OCI-LY3 (cell line): ENCODE results near the gene TBL3.

Experiments used
- H2AFZ ChIP-seq: fragments of 200-600, 300-600 bp; shearing (Covaris generic); 2 replicates; pipeline ENCODE4 v1.6.0; 2014; ENCODE audit warnings: antibody characterized with exemption, low read depth, low read length
- H3K27ac ChIP-seq: fragments of 200-600, 300-600 bp; sonication (generic); 2 replicates; pipeline ENCODE4 v1.5.1; 2014; ENCODE audit warnings: mild to moderate bottlenecking, low read length, moderate library complexity, mixed read lengths
- H3K27me3 ChIP-seq: fragments of 200-600, 300-600 bp; sonication (generic); 2 replicates; pipeline ENCODE4 v1.6.1; 2014; ENCODE audit warnings: low read depth, low read length, mixed read lengths
- H3K36me3 ChIP-seq: fragments of 200-600, 300-600 bp; sonication (generic); replicated peaks from 2 replicates; pipeline ENCODE3; 2014; ENCODE audit warnings: low read depth, low read length, mixed read lengths
- H3K4me1 ChIP-seq: fragments of 300-600, 200-600 bp; sonication (generic); 2 replicates; pipeline ENCODE4 v1.6.1; 2014; ENCODE audit warnings: low read length, mixed read lengths
- H3K4me2 ChIP-seq: fragments of 200-600, 300-600 bp; sonication (generic); 2 replicates; pipeline ENCODE4 v1.6.1; 2014; ENCODE audit warnings: low read length, mixed read lengths
- H3K4me3 ChIP-seq: fragments of 300-600, 200-600 bp; sonication (generic); 2 replicates; pipeline ENCODE4 v1.5.1; 2014; ENCODE audit warnings: antibody characterized with exemption, mild to moderate bottlenecking, low read length, moderate library complexity
- H3K79me2 ChIP-seq: fragments of 300-600, 200-600 bp; shearing (Covaris generic); 2 replicates; pipeline ENCODE4 v1.6.1; 2014; ENCODE audit warnings: mild to moderate bottlenecking, low read length, mixed read lengths
- H3K9ac ChIP-seq: fragments of 300-600, 200-600 bp; shearing (Covaris generic); 2 replicates; pipeline ENCODE4 v1.6.0; 2014; ENCODE audit warnings: mild to moderate bottlenecking, low read length, moderate library complexity
- H3K9me3 ChIP-seq: fragments of 200-600, 300-600 bp; shearing (Covaris generic); 2 replicates; pipeline ENCODE4 v1.6.1; 2014; ENCODE audit warnings: low read length, mixed read lengths; ENCODE audit not compliant: insufficient read depth
- H4K20me1 ChIP-seq: fragments of 200-600, 300-600 bp; sonication (generic); 2 replicates; pipeline ENCODE4 v1.6.1; 2016; ENCODE audit warnings: low read length, mixed read lengths; ENCODE audit not compliant: insufficient read depth
- CTCF ChIP-seq: fragments of 200-600, 300-600 bp; sonication (generic); IDR thresholded peaks from 2 replicates; pipeline ENCODE4 v1.5.1; 2014; ENCODE audit warnings: antibody characterized with exemption, low read length, low read depth
- EZH2phosphoT487 ChIP-seq: fragments of 200-600 bp; shearing (Covaris generic); IDR thresholded peaks from 2 replicates; pipeline ENCODE4 v1.6.1; 2018; ENCODE audit warnings: antibody characterized with exemption, mixed run types, low read depth

The TBL3 gene

GRCh38 chr16:2019921-2020831, 48.3 kb downstream of the TBL3 start:
- Histone ChIP-seq H3K4me3 (no peak overlapping the region), H3K36me3 (no peaks in the 10 kb centered on the region), H4K20me1 (no peaks in the 10 kb centered on the region), H2AFZ (no peak overlapping the region), H3K9ac (no peak overlapping the region), H3K9me3 (no peaks in the 10 kb centered on the region), H3K4me1 (peaks cover 10% of the 10 kb centered on the region; the same call in 1 of the 2 replicates), H3K79me2 (no peaks in the 10 kb centered on the region), H3K4me2 (no peak overlapping the region), H3K27me3 (no peaks in the 10 kb centered on the region), H3K27ac (no peak overlapping the region)
- TF ChIP-seq EZH2phosphoT487, result no peak
- TF ChIP-seq CTCF, result no peak

- H3K9ac ChIP-seq, result peak overlapping the region; percentile 62
- H3K27me3 ChIP-seq, result peaks cover 16% of the 10 kb centered on the region
Observed at GRCh38 chr16:2022723-2023091, 50.9 kb downstream of the TBL3 start.

GRCh38 chr16:2023092-2024031, 51.5 kb downstream of the TBL3 start:
- peak overlapping the region; percentile 88 for H2AFZ ChIP-seq
- TF ChIP-seq CTCF (peak; percentile 88), EZH2phosphoT487 (no peak)
- H3K4me3 ChIP-seq, result peak overlapping the region; percentile 82
- H3K9ac ChIP-seq, result peak overlapping the region; percentile 62
- peak overlapping the region; percentile 93 for H3K4me2 ChIP-seq
- no peak overlapping the region for H3K27ac ChIP-seq
- peaks cover 10% of the 10 kb centered on the region; the same call in 1 of the 2 replicates for H3K4me1 ChIP-seq
- peaks cover 23% of the 10 kb centered on the region for H3K27me3 ChIP-seq
- H4K20me1 ChIP-seq, result no peaks in the 10 kb centered on the region
- no peaks in the 10 kb centered on the region for H3K79me2 ChIP-seq
- no peaks in the 10 kb centered on the region for H3K9me3 ChIP-seq
- H3K36me3 ChIP-seq, result no peaks in the 10 kb centered on the region

More at GRCh38 chr16:2022723-2023091, 50.9 kb downstream of the TBL3 start:
- Histone ChIP-seq H4K20me1 (no peaks in the 10 kb centered on the region), H2AFZ (peak overlapping the region; percentile 87), H3K36me3 (no peaks in the 10 kb centered on the region), H3K9me3 (no peaks in the 10 kb centered on the region), H3K27ac (no peak overlapping the region), H3K79me2 (no peaks in the 10 kb centered on the region), H3K4me3 (peak overlapping the region; percentile 82), H3K4me2 (peak overlapping the region; percentile 93), H3K4me1 (peaks cover 10% of the 10 kb centered on the region; the same call in 1 of the 2 replicates)
- no peak for TF ChIP-seq EZH2phosphoT487
- no peak for TF ChIP-seq CTCF
